Nephron progenitor cell (in vitro differentiated cells): ENCODE measurements around the gene TBATA.

Experiments used
- DNase-seq: peaks from one replicate; pipeline ENCODE4 v3.0.0; 2021
- H3K27ac Mint-ChIP-seq: 2 replicates; pipeline ENCODE4 v1.8.0; 2021; ENCODE audit warnings: mild to moderate bottlenecking, moderate library complexity, mixed read lengths
- H3K27me3 Mint-ChIP-seq: 2 replicates; pipeline ENCODE4 v1.8.0; 2021; ENCODE audit warnings: mild to moderate bottlenecking, low read depth, mixed read lengths; ENCODE audit not compliant: poor library complexity
- H3K36me3 Mint-ChIP-seq: 2 replicates; pipeline ENCODE4 v1.8.0; 2021; ENCODE audit warnings: low read depth, mixed read lengths
- H3K4me1 Mint-ChIP-seq: 2 replicates; pipeline ENCODE4 v1.8.0; 2021; ENCODE audit warnings: mixed read lengths
- H3K4me3 Mint-ChIP-seq: 2 replicates; pipeline ENCODE4 v1.8.0; 2021; ENCODE audit warnings: mild to moderate bottlenecking, moderate library complexity, mixed read lengths
- H3K9me3 Mint-ChIP-seq: 2 replicates; pipeline ENCODE4 v1.8.0; 2021; ENCODE audit warnings: mild to moderate bottlenecking, moderate library complexity, mixed read lengths
- CTCF ChIP-seq: fragments of 200-600 bp; sonication (generic); IDR thresholded peaks from 2 replicates; pipeline ENCODE4 v1.5.0; 2021; ENCODE audit warnings: antibody characterized with exemption

The TBATA gene

GRCh38 chr10:70782746-70783680 lies 2.2 kb downstream of the TBATA start:
- peaks cover 28% of the 10 kb centered on the region for H3K4me1 Mint-ChIP-seq
- no peaks in the 10 kb centered on the region for H3K36me3 Mint-ChIP-seq
- no peak for DNase-seq
- TF ChIP-seq CTCF = no peak
- H3K4me3 Mint-ChIP-seq = no peak overlapping the region
- H3K9me3 Mint-ChIP-seq = no peaks in the 10 kb centered on the region
- no peak overlapping the region for H3K27ac Mint-ChIP-seq
- H3K27me3 Mint-ChIP-seq = no peaks in the 10 kb centered on the region

- Mint-ChIP-seq H3K4me3 (no peak overlapping the region), H3K27ac (no peak overlapping the region), H3K4me1 (peaks cover 30% of the 10 kb centered on the region), H3K27me3 (no peaks in the 10 kb centered on the region), H3K9me3 (no peaks in the 10 kb centered on the region), H3K36me3 (no peaks in the 10 kb centered on the region)
- DNase-seq = no peak
- no peak for TF ChIP-seq CTCF
Observed at GRCh38 chr10:70782086-70782745, 3.0 kb downstream of the TBATA start.

GRCh38 chr10:70781461-70782051 lies 3.6 kb downstream of the TBATA start:
- TF ChIP-seq CTCF = no peak
- no peaks in the 10 kb centered on the region for H3K36me3 Mint-ChIP-seq
- no peaks in the 10 kb centered on the region for H3K27me3 Mint-ChIP-seq
- no peak overlapping the region for H3K4me3 Mint-ChIP-seq
- no peak overlapping the region for H3K27ac Mint-ChIP-seq
- peaks cover 26% of the 10 kb centered on the region for H3K4me1 Mint-ChIP-seq
- no peak for DNase-seq
- H3K9me3 Mint-ChIP-seq = no peaks in the 10 kb centered on the region

- H3K27me3 Mint-ChIP-seq = no peaks in the 10 kb centered on the region
- H3K27ac Mint-ChIP-seq = peak overlapping the region; percentile 18
- H3K9me3 Mint-ChIP-seq = no peaks in the 10 kb centered on the region
- no peak for TF ChIP-seq CTCF
- DNase-seq = no peak
- peaks cover 26% of the 10 kb centered on the region for H3K4me1 Mint-ChIP-seq
- no peak overlapping the region for H3K4me3 Mint-ChIP-seq
- no peaks in the 10 kb centered on the region for H3K36me3 Mint-ChIP-seq
Observed at GRCh38 chr10:70780772-70781171, 4.4 kb downstream of the TBATA start.

GRCh38 chr10:70780370-70780760 lies 4.8 kb downstream of the TBATA start:
- H3K4me3 Mint-ChIP-seq = no peak overlapping the region
- no peaks in the 10 kb centered on the region for H3K9me3 Mint-ChIP-seq
- H3K27me3 Mint-ChIP-seq = no peaks in the 10 kb centered on the region
- no peak for DNase-seq
- H3K4me1 Mint-ChIP-seq = peaks cover 26% of the 10 kb centered on the region
- H3K36me3 Mint-ChIP-seq = no peaks in the 10 kb centered on the region
- H3K27ac Mint-ChIP-seq = peak overlapping the region; percentile 18
- TF ChIP-seq CTCF = no peak
